HL-60/S4 treated with retinoic acid at 250 ng/mL for 4 days and 3 days (cell line): ENCODE measurements around the gene MAP3K6.

Experiments used
- in situ Hi-C: fragments of 300-500 bp; cut with MboI; formaldehyde crosslinking; loops from 2 replicates; pipeline ENCODE4 v1.7.0; 2022; ENCODE audit warnings: low sequenced_read_pairs

Gene MAP3K6

GRCh38 chr1:27306892-27307761 is 59.6 kb downstream of the MAP3K6 start:
- in situ Hi-C loops: loop anchor here (10.0 kb wide), 1 partner anchor 88 kb away; the partner anchor contains the start of gene GPR3

DNA sequence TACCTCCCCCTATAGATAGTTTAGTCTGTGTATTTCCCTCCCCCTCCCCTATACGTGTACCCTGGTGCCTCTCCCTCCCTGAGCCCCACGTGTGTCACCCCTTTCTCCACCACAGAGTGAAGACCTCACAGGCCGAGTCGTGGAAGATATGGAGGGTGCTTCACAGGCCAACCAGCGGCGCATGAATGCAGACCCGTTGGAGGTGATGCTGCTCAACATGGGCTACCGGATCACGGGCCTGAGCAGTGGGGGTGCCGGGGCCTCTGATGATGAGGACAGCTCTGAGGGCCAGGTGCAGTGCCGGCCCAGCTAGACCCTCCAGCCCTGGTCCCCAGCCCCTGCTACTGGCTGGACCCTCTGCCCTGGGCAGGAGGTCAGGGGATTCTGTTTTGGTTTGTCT is 60.7 kb downstream of the MAP3K6 start:
- in situ Hi-C loops: loop anchor here (10.0 kb wide), 1 partner anchor 89 kb away; the partner anchor contains the start of gene GPR3
